GM23248 (cell line): Measurements from ENCODE around the gene CTBP2. TPM values are rescaled to one million over a fixed set of nuclear protein-coding genes. Genes with fewer than 3 reads are reported as not detected.
"Not testable (repeated sequence)": the region's sequence is repeated elsewhere in the genome, so short reads cannot be mapped to it uniquely, and the experiment has no call there.

Experiments
- DNase-seq: peaks from one replicate; pipeline ENCODE4 v3.0.0-alpha.2; 2015
- H2AFZ ChIP-seq: fragments of 200-600 bp; sonication (generic); 2 replicates; pipeline ENCODE4 v1.6.1; 2016; ENCODE audit warnings: antibody characterized with exemption
- H3F3A ChIP-seq: fragments of 200-600 bp; sonication (generic); 2 replicates; pipeline ENCODE4 v1.6.1; 2016; ENCODE audit warnings: mild to moderate bottlenecking, antibody characterized with exemption, mixed run types; ENCODE audit not compliant: insufficient read depth
- H3K27ac ChIP-seq: fragments of 200-600 bp; sonication (generic); 2 replicates; pipeline ENCODE4 v1.5.1; 2016; ENCODE audit warnings: mild to moderate bottlenecking
- H3K27me3 ChIP-seq: fragments of 200-600 bp; sonication (generic); replicated peaks from 2 replicates; pipeline ENCODE4 v1.6.1; 2016; ENCODE audit warnings: mild to moderate bottlenecking; ENCODE audit not compliant: insufficient read depth
- H3K36me3 ChIP-seq: fragments of 200-600 bp; sonication (generic); 2 replicates; pipeline ENCODE4 v1.6.1; 2016; ENCODE audit warnings: low read depth, mild to moderate bottlenecking
- H3K4me1 ChIP-seq: fragments of 200-600 bp; sonication (generic); 2 replicates; pipeline ENCODE4 v1.6.1; 2016; ENCODE audit warnings: mild to moderate bottlenecking; ENCODE audit not compliant: insufficient read depth
- H3K4me2 ChIP-seq: fragments of 200-600 bp; sonication (generic); one replicate; pipeline ENCODE4 v1.6.1; 2016; ENCODE audit warnings: mild to moderate bottlenecking; ENCODE audit not compliant: unreplicated experiment
- H3K4me3 ChIP-seq: fragments of 200-600 bp; sonication (generic); 2 replicates; pipeline ENCODE4 v1.5.1; 2016; ENCODE audit warnings: mild to moderate bottlenecking
- H3K79me2 ChIP-seq: fragments of 200-600 bp; sonication (generic); 2 replicates; pipeline ENCODE4 v1.6.1; 2016; ENCODE audit warnings: mild to moderate bottlenecking; ENCODE audit not compliant: insufficient read depth
- H3K9ac ChIP-seq: fragments of 200-600 bp; sonication (generic); 2 replicates; pipeline ENCODE4 v1.6.1; 2016; ENCODE audit warnings: mild to moderate bottlenecking
- H3K9me2 ChIP-seq: fragments of 200-600 bp; sonication (generic); 2 replicates; pipeline ENCODE4 v1.6.1; 2016; ENCODE audit warnings: mixed run types, mild to moderate bottlenecking, moderate library complexity; ENCODE audit not compliant: insufficient read depth
- H3K9me3 ChIP-seq: fragments of 200-600 bp; sonication (generic); one replicate; pipeline ENCODE4 v1.6.1; 2017; ENCODE audit warnings: low read depth
- H4K20me1 ChIP-seq: fragments of 200-600 bp; sonication (generic); 2 replicates; pipeline ENCODE4 v1.6.0; 2016; ENCODE audit not compliant: insufficient read depth
- EZH2 ChIP-seq: fragments of 200-600 bp; sonication (generic); IDR thresholded peaks from 2 replicates; pipeline ENCODE4 v1.6.1; 2018; ENCODE audit warnings: antibody characterized with exemption, mild to moderate bottlenecking; ENCODE audit not compliant: insufficient read depth, poor library complexity, severe bottlenecking
- EZH2phosphoT487 ChIP-seq: fragments of 200-600 bp; sonication (generic); IDR thresholded peaks from 2 replicates; pipeline ENCODE4 v1.6.1; 2018; ENCODE audit warnings: antibody characterized with exemption, moderate library complexity, mild to moderate bottlenecking, low read depth; ENCODE audit not compliant: insufficient read depth
- WGBS, 2 experiments: methylation state at CpG; one replicate each; pipeline ENCODE4 v1.1.6; 2015 to 2017; ENCODE audit warnings: low lambda C conversion rate in 2 of 2, low coverage in 1 of 2; ENCODE audit errors: missing lambda C conversion rate in 2 of 2; 5-methylcytosine and 5-hydroxymethylcytosine counted together
- in situ Hi-C: fragments of 300-500 bp; cut with MboI; formaldehyde crosslinking; loops from 2 replicates; pipeline ENCODE4 v1.15.0; 2020
- polyA plus RNA-seq: library from polyadenylated mRNA; unstranded; fragments of >200 nt; fragmentation: Nextera tagmentation; extraction: Ambion mirVana; gene quantifications from 2 replicates; pipeline ENCODE4 v1.2.1, GENCODE V29; 2016
- total RNA-seq: library from RNA; depleted of rRNA; stranded (reverse); fragments of >200 nt; shearing (Covaris generic); gene quantifications from 2 replicates; pipeline ENCODE4 v1.2.3, GENCODE V29; 2014

Gene CTBP2
- total and polyA plus RNA-seq, 2 experiments from 2014 or later, result 52.0 to 65.5 TPM

DNA sequence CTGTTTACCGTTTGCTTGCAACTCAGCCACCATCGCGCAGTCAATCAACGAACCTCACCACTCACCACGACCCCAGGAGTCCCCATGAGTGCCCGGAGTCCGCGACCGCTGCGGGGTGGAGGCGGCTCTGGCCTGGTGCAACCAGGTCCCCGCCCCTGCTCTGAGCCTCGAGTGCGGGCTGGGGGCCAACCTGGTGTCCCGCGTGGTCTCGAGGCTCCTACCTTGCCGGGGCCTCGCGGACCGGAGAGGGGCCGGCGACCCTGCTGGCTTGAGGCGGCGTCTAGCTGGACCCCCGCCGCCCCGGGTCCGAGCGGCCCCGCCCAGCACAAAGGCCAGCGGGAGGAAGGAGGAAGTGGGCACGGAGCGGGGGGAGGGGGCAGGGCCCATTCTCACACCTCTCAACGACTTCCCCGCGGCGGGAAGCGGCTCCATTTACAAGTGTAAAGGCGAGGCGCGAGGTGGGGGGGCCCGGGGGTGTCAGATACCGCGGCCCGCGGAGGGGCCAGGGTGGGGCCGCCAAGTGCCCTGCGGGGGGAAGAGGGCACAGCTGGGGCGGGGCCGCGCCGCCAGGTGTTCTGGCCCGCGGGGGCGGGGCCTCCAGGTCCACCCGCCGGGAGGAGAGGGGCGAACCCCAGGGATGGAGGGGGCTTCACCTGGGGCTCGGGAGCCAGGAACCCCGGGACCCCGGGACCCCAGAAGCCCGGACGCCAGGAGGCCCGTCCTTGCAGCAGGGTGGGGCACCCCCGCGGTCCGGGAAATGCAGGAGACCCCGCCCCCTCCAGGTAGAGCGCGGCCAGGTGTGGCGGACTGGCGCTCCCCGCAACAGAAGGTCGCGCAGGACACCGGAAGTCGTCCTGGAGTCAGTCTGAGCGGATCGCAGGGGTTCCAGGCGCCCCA, 8.6 kb downstream of the CTBP2 start:
- in situ Hi-C loops, result no loop called here
- TF ChIP-seq EZH2 (no peak), EZH2phosphoT487 (no peak)
- no peaks in the 10 kb centered on the region for H3K27me3 ChIP-seq
- H3K27ac ChIP-seq, result no peak overlapping the region
- H3F3A ChIP-seq, result peaks cover 23% of the 10 kb centered on the region
- H3K4me1 ChIP-seq, result peaks cover 54% of the 10 kb centered on the region
- H3K79me2 ChIP-seq, result peaks cover 100% of the 10 kb centered on the region
- H3K4me2 ChIP-seq, result no peak overlapping the region
- no peaks in the 10 kb centered on the region for H3K9me2 ChIP-seq
- 71 to 79% methylated on average over 23 to 62 of the region's 81 CpGs for WGBS, 2 experiments
- H2AFZ ChIP-seq, result no peak overlapping the region
- DNase-seq, result no peak
- H3K36me3 ChIP-seq, result no peaks in the 10 kb centered on the region; the same call in 1 of the 2 replicates
- no peak overlapping the region for H3K9ac ChIP-seq
- 0 out of 2 replicates have a peak, but pooled peaks cover 8% of the 10 kb centered on the region for H4K20me1 ChIP-seq
- no peak overlapping the region for H3K4me3 ChIP-seq
- no peaks in the 10 kb centered on the region for H3K9me3 ChIP-seq

- in situ Hi-C loops, result no loop called here
- no peak for TF ChIP-seq EZH2phosphoT487
- no peak for TF ChIP-seq EZH2
- Histone ChIP-seq H3K4me2 (no peak overlapping the region), H3K9me3 (no peaks in the 10 kb centered on the region), H3K4me1 (peaks cover 47% of the 10 kb centered on the region), H3K9ac (no peak overlapping the region), H3K27ac (no peak overlapping the region), H2AFZ (no peak overlapping the region), H3F3A (peaks cover 23% of the 10 kb centered on the region), H3K27me3 (no peaks in the 10 kb centered on the region), H3K9me2 (no peaks in the 10 kb centered on the region), H4K20me1 (0 out of 2 replicates have a peak, but pooled peaks cover 8% of the 10 kb centered on the region), H3K79me2 (peaks cover 100% of the 10 kb centered on the region), H3K36me3 (no peaks in the 10 kb centered on the region; the same call in 1 of the 2 replicates), H3K4me3 (no peak overlapping the region)
- WGBS, 2 experiments, result 96% methylated on average over 23 to 24 of the region's 24 CpGs
- no peak for DNase-seq
Measured at GRCh38 chr10:125151170-125151552, 9.2 kb downstream of the CTBP2 start.

- peaks cover 23% of the 10 kb centered on the region for H3F3A ChIP-seq
- H3K4me3 ChIP-seq, H4K20me1 ChIP-seq, H3K27ac ChIP-seq, H3K27me3 ChIP-seq, H3K9ac ChIP-seq, H3K9me2 ChIP-seq, H3K4me2 ChIP-seq, in situ Hi-C loops, H3K9me3 ChIP-seq, H2AFZ ChIP-seq, H3K36me3 ChIP-seq, DNase-seq: not testable (repeated sequence)
- peaks cover 100% of the 10 kb centered on the region for H3K79me2 ChIP-seq
- H3K4me1 ChIP-seq, result peaks cover 45% of the 10 kb centered on the region
- 91 to 92% methylated on average over 16 of the region's 16 CpGs for WGBS, 2 experiments
Measured at GRCh38 chr10:125150376-125151083, 9.8 kb downstream of the CTBP2 start.

DNA sequence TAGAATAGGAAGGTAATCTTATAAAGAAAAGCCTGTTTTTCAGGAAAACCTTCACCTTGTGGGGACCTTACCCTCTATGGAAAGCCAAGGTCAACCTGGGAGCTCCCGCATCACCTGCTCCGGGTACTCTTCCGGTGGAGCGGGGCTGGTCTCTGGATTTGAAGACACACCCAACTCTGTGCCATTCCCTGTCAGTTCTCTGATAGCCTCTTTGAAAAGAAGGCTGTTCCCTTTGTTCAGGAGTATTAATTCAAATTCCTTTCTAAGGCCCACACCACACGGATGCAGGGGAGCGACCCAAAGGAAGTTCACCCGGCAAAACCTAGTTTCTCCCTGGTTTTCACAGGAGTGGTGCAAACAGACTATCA, 10.7 kb downstream of the CTBP2 start:
- Histone ChIP-seq H3K4me2 (no peak overlapping the region), H3K4me3 (no peak overlapping the region), H3K9me2 (no peaks in the 10 kb centered on the region), H2AFZ (no peak overlapping the region), H3K36me3 (no peaks in the 10 kb centered on the region; the same call in 1 of the 2 replicates), H4K20me1 (peaks cover 4% of the 10 kb centered on the region; the same call in 1 of the 2 replicates), H3K79me2 (peaks cover 100% of the 10 kb centered on the region), H3K27ac (peak overlapping the region; percentile 30), H3K27me3 (no peaks in the 10 kb centered on the region), H3K9me3 (no peaks in the 10 kb centered on the region), H3K9ac (no peak overlapping the region), H3F3A (peaks cover 21% of the 10 kb centered on the region), H3K4me1 (peaks cover 48% of the 10 kb centered on the region)
- DNase-seq, result no peak
- WGBS, 2 experiments, result 89 to 90% methylated on average over 7 of the region's 7 CpGs
- in situ Hi-C loops, result no loop called here
- TF ChIP-seq EZH2 (no peak), EZH2phosphoT487 (no peak)
